Vagina (tissue), 2 donors: Measurements from ENCODE around the gene SGK2.

Experiments
- POLR2A ChIP-seq, 2 donors: fragments of 450-650 bp; IDR thresholded peaks; one replicate each; pipeline ENCODE4 v1.6.1; 2017; ENCODE audit warnings: antibody characterized with exemption in 2 of 2, mild to moderate bottlenecking in 2 of 2, moderate library complexity in 2 of 2
- TF ChIP-seq, protein P1 (sequence below), 3 experiments: fragments of 450-650 bp in 2 of 3; fragments of 200-600 bp in 1 of 3; sonication (generic) in 1 of 3; IDR thresholded peaks; one replicate each; pipeline ENCODE4 v1.5.1; 2017 to 2019; ENCODE audit warnings: antibody characterized with exemption in 3 of 3, mild to moderate bottlenecking in 2 of 3, moderate library complexity in 2 of 3

DNA sequence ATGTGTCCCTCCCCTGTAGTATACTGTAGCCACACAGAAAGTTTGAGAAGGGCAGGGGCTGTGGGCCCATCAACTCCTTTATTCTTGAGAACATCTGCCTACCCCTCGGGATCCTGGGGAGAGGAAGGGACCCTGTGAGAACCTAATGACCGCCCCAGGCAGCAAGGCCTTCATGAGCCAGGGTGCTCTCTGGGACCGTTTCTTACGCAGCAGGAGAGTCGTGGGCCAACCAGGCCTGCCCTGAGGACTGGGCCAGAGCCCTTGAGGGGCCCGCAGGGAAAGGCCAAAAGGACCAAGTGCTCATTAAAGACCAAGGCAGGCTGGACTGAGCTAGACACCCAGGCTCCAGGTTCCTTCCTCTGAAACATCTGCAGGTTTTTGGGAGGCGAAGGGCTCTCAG is 5.2 kb downstream of the SGK2 start:
- no peak for TF ChIP-seq POLR2A (IDR thresholded peaks at IDR 0.05)
- TF ChIP-seq, protein P1, sequence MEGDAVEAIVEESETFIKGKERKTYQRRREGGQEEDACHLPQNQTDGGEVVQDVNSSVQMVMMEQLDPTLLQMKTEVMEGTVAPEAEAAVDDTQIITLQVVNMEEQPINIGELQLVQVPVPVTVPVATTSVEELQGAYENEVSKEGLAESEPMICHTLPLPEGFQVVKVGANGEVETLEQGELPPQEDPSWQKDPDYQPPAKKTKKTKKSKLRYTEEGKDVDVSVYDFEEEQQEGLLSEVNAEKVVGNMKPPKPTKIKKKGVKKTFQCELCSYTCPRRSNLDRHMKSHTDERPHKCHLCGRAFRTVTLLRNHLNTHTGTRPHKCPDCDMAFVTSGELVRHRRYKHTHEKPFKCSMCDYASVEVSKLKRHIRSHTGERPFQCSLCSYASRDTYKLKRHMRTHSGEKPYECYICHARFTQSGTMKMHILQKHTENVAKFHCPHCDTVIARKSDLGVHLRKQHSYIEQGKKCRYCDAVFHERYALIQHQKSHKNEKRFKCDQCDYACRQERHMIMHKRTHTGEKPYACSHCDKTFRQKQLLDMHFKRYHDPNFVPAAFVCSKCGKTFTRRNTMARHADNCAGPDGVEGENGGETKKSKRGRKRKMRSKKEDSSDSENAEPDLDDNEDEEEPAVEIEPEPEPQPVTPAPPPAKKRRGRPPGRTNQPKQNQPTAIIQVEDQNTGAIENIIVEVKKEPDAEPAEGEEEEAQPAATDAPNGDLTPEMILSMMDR (IDR thresholded peaks at IDR 0.05): no peak
